Epithelial cell of proximal tubule (primary cell): ENCODE results near the gene TM9SF4. TPM values are rescaled to one million over a fixed set of nuclear protein-coding genes. Genes with fewer than 3 reads are reported as not detected.

Experiments
- DNase-seq: peaks from one replicate; pipeline ENCODE4 v3.0.0-alpha.2; 2011; ENCODE audit warnings: low read depth
- H3K4me3 ChIP-seq: 2 replicates; pipeline ENCODE4 v1.5.1; 2011; ENCODE audit warnings: low read depth, mild to moderate bottlenecking, low read length
- CTCF ChIP-seq: conservative IDR thresholded peaks from 2 replicates; pipeline ENCODE4 v1.5.1; 2012; ENCODE audit warnings: low read depth, mild to moderate bottlenecking, low read length
- total RNA-seq: library from RNA; depleted of rRNA; stranded (reverse); fragments of >200 nt; gene quantifications from 2 replicates; pipeline ENCODE4 v1.2.3, GENCODE V29; 2015

Gene TM9SF4
- total RNA-seq, 1 donor from 2014 or later = 25.7 TPM

- H3K4me3 ChIP-seq = no peak overlapping the region
- TF ChIP-seq CTCF = no peak
Measured at GRCh38 chr20:32159766-32160221, 50.3 kb downstream of the TM9SF4 start.

GRCh38 chr20:32160341-32160740 lies 50.8 kb downstream of the TM9SF4 start:
- H3K4me3 ChIP-seq = no peak overlapping the region
- no peak for DNase-seq
- TF ChIP-seq CTCF = no peak

More at GRCh38 chr20:32159766-32160221, 50.3 kb downstream of the TM9SF4 start:
- DNase-seq = no peak

DNA sequence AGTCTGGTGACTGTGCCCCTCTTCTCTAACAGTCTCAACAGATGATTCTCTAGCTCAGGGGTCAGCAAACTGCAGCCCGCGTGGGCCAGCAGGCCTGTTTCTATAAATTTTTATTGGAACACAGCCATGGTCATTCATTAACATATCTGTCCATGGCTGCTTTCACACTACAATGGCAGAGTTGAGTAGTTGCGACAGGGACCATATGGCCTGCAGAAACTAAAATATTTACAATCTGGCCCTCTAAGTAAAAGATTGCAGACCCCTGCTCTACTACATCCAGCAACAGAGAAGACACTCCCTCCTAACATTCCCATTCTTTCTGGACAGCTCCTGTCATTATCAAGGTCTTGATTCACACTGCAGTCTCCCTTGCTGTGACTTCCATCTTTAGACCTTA lies 52.8 kb downstream of the TM9SF4 start:
- no peak overlapping the region for H3K4me3 ChIP-seq
- DNase-seq = no peak
- no peak for TF ChIP-seq CTCF

- H3K4me3 ChIP-seq = no peak overlapping the region
- no peak for TF ChIP-seq CTCF
Measured at GRCh38 chr20:32163951-32164350, 54.4 kb downstream of the TM9SF4 start.

GRCh38 chr20:32164984-32165735 lies 55.6 kb downstream of the TM9SF4 start:
- DNase-seq = no peak
- no peak for TF ChIP-seq CTCF
- no peak overlapping the region for H3K4me3 ChIP-seq

More at GRCh38 chr20:32163951-32164350, 54.4 kb downstream of the TM9SF4 start:
- no peak for DNase-seq

DNA sequence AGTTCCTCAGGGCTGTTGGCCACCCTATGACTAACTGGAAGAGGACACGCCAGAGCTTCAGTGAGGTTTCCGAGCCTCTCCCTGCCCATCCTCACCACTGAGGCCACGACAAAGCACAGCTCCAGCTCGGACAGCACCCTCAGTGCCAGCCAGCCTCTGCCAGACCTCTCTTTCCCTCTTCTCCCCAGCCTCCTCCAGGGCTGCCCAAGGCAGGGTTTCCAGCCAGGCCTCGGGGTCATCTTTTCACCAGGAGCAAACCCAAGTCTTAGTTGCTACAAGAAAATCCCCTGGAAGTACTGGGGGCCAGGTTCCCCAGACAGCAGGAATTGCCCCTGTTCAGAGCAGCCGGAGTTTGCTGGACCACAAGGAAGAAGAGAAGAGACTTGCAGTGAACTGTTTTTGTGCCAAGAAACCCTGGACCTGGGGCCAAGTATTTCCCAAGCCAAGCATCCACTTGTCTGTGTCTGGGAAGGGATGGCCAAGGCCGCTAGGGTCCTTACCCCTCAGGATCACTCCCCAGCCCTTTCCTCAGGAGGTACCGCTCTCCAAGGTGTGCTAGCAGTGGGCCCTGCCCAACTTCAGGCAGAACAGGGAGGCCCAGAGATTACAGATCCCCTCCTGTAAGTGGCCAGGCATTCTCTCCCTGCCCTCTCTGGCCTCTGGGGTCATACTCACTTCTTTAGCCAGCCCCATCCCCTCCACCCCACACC lies 56.5 kb downstream of the TM9SF4 start:
- H3K4me3 ChIP-seq = no peak overlapping the region
- no peak for TF ChIP-seq CTCF
- DNase-seq = no peak

DNA sequence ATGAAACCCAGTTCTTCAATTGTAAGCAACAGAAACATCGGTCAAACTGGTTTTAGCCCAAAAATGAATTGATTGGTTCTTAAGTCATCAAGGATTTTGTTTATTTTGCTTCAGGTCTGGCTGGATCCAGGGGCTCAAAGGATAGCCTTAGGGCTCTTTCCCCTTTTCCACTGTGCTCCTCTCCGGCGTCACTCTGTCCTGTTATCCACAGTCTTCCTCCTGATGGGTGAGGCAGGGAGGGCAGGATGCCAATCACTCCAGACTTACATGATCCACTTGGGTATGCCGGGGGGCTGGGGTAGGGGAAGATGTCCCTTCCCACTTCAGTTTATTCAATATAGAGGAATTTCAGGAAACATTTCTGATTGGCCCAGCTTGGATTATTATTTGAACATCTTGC lies 58.0 kb downstream of the TM9SF4 start:
- DNase-seq = no peak
- no peak for TF ChIP-seq CTCF
- H3K4me3 ChIP-seq = no peak overlapping the region
